Spleen (tissue), 11 donors: ENCODE measurements around the gene NCOR2. TPM values are rescaled to one million over a fixed set of nuclear protein-coding genes. Genes with fewer than 3 reads are reported as not detected.
"Not testable (repeated sequence)": the region's sequence is repeated elsewhere in the genome, so short reads cannot be mapped to it uniquely, and the experiment has no call there.

Source experiments
- DNase-seq: peaks from one replicate; pipeline ENCODE4 v3.0.0-alpha.2; 2020
- H3K27ac ChIP-seq, 8 donors: fragments of 200-600 bp; sonication (generic) in 7 of 8; 1 replicate in 4 of 8; 2 replicates in 4 of 8; pipeline versions ENCODE4 v1.5.0 to v1.8.0; 2016 to 2021; ENCODE audit warnings: inconsistent platforms in 4 of 8, mild to moderate bottlenecking in 4 of 8, moderate library complexity in 1 of 8
- H3K27me3 ChIP-seq, 7 donors: fragments of 200-600 bp; sonication (generic) in 6 of 7; replicated peaks in 1 of 7; 1 replicate in 4 of 7; 2 replicates in 3 of 7; pipeline versions ENCODE4 v1.5.0 to v1.8.0; 2016 to 2021; ENCODE audit warnings: inconsistent platforms in 3 of 7, mild to moderate bottlenecking in 1 of 7
- H3K36me3 ChIP-seq, 6 donors: fragments of 200-600 bp; sonication (generic) in 5 of 6; 1 replicate in 4 of 6; 2 replicates in 2 of 6; pipeline versions ENCODE4 v1.5.0 to v1.8.0; 2016 to 2021; ENCODE audit warnings: inconsistent platforms in 2 of 6
- H3K4me1 ChIP-seq, 6 donors: fragments of 200-600 bp; sonication (generic) in 5 of 6; 1 replicate in 3 of 6; 2 replicates in 3 of 6; pipeline versions ENCODE4 v1.5.0 to v1.8.0; 2016 to 2021; ENCODE audit warnings: inconsistent platforms in 3 of 6
- H3K4me3 ChIP-seq, 8 donors: fragments of 200-600 bp; sonication (generic) in 7 of 8; 1 replicate in 4 of 8; 2 replicates in 4 of 8; pipeline versions ENCODE4 v1.5.0 to v1.8.0; 2016 to 2021; ENCODE audit warnings: inconsistent platforms in 4 of 8, mild to moderate bottlenecking in 4 of 8, moderate library complexity in 2 of 8
- H3K9me3 ChIP-seq, 8 donors: fragments of 200-600 bp; sonication (generic) in 7 of 8; 1 replicate in 4 of 8; 2 replicates in 4 of 8; pipeline versions ENCODE4 v1.5.0 to v1.8.0; 2016 to 2021; ENCODE audit warnings: inconsistent platforms in 4 of 8
- POLR2A ChIP-seq, 3 donors: fragments of 450-650 bp; IDR thresholded peaks; one replicate each; pipeline ENCODE4 v1.5.1; 2017; ENCODE audit warnings: antibody characterized with exemption in 3 of 3, mild to moderate bottlenecking in 1 of 3
- POLR2AphosphoS5 ChIP-seq, 3 donors: sonication (generic); formaldehyde crosslinking; IDR thresholded peaks; one replicate each; pipeline ENCODE4 v1.5.1; 2017; ENCODE audit warnings: antibody characterized with exemption in 3 of 3
- WGBS, 5 donors: extraction: QIAGEN DNeasy Blood & Tissue Kit in 3 of 5; methylation state at CpG; one replicate each; pipeline versions ENCODE4 v1.1.5 to v1.1.7; 2013 to 2018; 5-methylcytosine and 5-hydroxymethylcytosine counted together
- intact Hi-C: fragments of 100-400 bp; cut with DNase I; formaldehyde crosslinking; loops from one replicate; pipeline ENCODE4 v1.15.0; 2023; ENCODE audit warnings: low total_unique reads
- polyA plus RNA-seq, 3 donors: library from polyadenylated mRNA; stranded (reverse); fragments of 200-250 nt; gene quantifications; one replicate each; pipeline ENCODE4 v1.2.1, GENCODE V29; 2013
- total RNA-seq, 7 donors: library from RNA; depleted of rRNA in 3 of 7; stranded (reverse); fragments of >200 nt in 3 of 7; fragmentation: NEBNext Ultra II Directional in 4 of 7; extraction: Animal tissue kit (Norgen Biotek cat#: 25700) in 4 of 7; gene quantifications; one replicate each; pipeline versions ENCODE4 v1.1.0 to v1.2.1, GENCODE V29; 2016 to 2021
- TF ChIP-seq, protein P1 (sequence below), 11 experiments: fragments of 200-600 bp in 7 of 11; fragments of 450-650 bp in 4 of 11; sonication (generic) in 4 of 11; IDR thresholded peaks in 8 of 11; conservative IDR thresholded peaks in 3 of 11; 1 replicate in 7 of 11; 2 replicates in 4 of 11; pipeline versions ENCODE4 v1.4.0 to v1.8.0; 2016 to 2021; ENCODE audit warnings: antibody characterized with exemption in 11 of 11, inconsistent platforms in 4 of 11, mild to moderate bottlenecking in 1 of 11
- donor health status: healthy with polysubstance abuse.
- donor health status: DM: no; HTN: no; CAD: no; lungs with moderate emphysema.
- donor health status: DM: no; HTN: no; CAD: no.
- donor health status: Bipolar disorder and iron deficiency.
- donor health status: healthy.
- donor health status: DM: no; HTN: no; CAD: no.
- donor health status: DM: yes; HTN: yes; CAD: no.

The NCOR2 gene
- total and polyA plus RNA-seq, 10 donors: 13.2 to 236 (median 157) TPM

DNA sequence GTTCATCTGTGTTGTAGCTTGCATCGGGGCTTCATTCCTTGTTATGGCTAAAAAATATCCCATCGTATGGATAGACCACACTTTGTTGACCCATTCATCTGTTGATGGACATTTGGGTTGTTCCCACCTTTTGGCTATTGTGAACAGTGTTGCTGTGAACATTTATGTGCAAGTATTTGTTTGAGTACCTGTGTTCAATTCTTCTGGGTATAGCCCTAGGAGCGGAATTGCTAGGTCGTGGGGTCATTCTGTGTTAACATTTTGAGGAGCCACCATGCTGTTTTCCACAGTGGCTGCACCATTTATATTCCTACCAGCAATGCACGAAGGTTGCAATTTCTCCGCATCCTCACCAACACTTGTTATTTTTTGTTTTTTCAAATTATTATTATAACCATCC lies 23.0 kb upstream of the NCOR2 start:
- H3K36me3 ChIP-seq: no peaks in the 10 kb centered on the region
- no peak overlapping the region for H3K27ac ChIP-seq
- peaks cover 0 to 7% (median 0%) of the 10 kb centered on the region in 8 donors for H3K9me3 ChIP-seq
- peaks cover 3 to 44% (median 32%) of the 10 kb centered on the region in 6 donors for H3K4me1 ChIP-seq
- no peak overlapping the region for H3K4me3 ChIP-seq
- no peak for DNase-seq
- peaks cover 0 to 10% (median 0%) of the 10 kb centered on the region in 7 donors for H3K27me3 ChIP-seq
- intact Hi-C loops: no loop called here
- 85 to 99% (median 96%) methylated on average over 6 of the region's 6 CpGs for WGBS, 5 donors
- TF ChIP-seq, protein P1, sequence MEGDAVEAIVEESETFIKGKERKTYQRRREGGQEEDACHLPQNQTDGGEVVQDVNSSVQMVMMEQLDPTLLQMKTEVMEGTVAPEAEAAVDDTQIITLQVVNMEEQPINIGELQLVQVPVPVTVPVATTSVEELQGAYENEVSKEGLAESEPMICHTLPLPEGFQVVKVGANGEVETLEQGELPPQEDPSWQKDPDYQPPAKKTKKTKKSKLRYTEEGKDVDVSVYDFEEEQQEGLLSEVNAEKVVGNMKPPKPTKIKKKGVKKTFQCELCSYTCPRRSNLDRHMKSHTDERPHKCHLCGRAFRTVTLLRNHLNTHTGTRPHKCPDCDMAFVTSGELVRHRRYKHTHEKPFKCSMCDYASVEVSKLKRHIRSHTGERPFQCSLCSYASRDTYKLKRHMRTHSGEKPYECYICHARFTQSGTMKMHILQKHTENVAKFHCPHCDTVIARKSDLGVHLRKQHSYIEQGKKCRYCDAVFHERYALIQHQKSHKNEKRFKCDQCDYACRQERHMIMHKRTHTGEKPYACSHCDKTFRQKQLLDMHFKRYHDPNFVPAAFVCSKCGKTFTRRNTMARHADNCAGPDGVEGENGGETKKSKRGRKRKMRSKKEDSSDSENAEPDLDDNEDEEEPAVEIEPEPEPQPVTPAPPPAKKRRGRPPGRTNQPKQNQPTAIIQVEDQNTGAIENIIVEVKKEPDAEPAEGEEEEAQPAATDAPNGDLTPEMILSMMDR (IDR thresholded peaks at IDR 0.05 in 8 of 11, conservative IDR thresholded peaks at IDR 0.05 in 3 of 11): no peak
- no peak for TF ChIP-seq POLR2AphosphoS5 (IDR thresholded peaks at IDR 0.05)
- no peak for TF ChIP-seq POLR2A (IDR thresholded peaks at IDR 0.05)

- H3K4me1 ChIP-seq: peaks cover 3 to 44% (median 32%) of the 10 kb centered on the region in 6 donors
- no peak overlapping the region for H3K4me3 ChIP-seq
- 12 to 18% (median 17%) methylated on average over 9 of the region's 9 CpGs for WGBS, 5 donors
- DNase-seq: no peak
- no peaks in the 10 kb centered on the region for H3K36me3 ChIP-seq
- peaks cover 0 to 10% (median 0%) of the 10 kb centered on the region in 7 donors for H3K27me3 ChIP-seq
- intact Hi-C loops: no loop called here
- no peak overlapping the region for H3K27ac ChIP-seq
- TF ChIP-seq, protein P1 (IDR thresholded peaks at IDR 0.05 in 8 of 11, conservative IDR thresholded peaks at IDR 0.05 in 3 of 11): no peak
- TF ChIP-seq POLR2AphosphoS5 (IDR thresholded peaks at IDR 0.05) (no peak), POLR2A (IDR thresholded peaks at IDR 0.05) (no peak)
- H3K9me3 ChIP-seq: peaks cover 0 to 7% (median 0%) of the 10 kb centered on the region in 8 donors
Measured at GRCh38 chr12:124588751-124589267, 21.4 kb upstream of the NCOR2 start.

DNA sequence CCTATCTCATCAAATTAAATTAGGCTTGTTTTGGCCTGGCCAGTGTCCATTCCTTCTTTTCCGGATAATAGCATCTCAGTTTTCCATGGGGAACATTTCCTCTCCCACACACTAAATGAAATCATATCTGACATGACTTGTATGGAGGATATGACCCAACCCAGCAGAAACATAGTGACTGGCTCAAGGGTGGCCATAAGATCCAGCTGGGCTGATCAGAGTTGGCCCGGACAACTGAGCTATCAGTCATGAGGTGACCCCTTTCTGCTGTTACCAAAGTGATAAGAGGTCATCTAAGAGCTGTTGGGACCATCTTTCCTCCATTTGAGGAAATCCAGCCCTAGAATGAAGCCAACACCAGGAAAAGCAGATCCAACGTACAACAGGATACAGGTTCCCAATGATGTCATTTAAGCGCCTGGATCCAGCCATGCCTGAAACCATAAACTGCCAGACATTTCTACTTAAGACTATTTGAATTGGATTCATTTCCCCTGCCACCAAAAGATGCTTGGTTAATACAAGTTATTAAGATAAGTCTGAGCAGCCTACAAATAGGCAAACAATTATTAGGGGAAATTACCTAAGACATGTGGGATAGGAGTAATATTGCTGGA lies 20.7 kb upstream of the NCOR2 start:
- intact Hi-C loops: no loop called here
- peaks cover 3 to 37% (median 27%) of the 10 kb centered on the region in 6 donors for H3K4me1 ChIP-seq
- TF ChIP-seq, protein P1 (IDR thresholded peaks at IDR 0.05 in 8 of 11, conservative IDR thresholded peaks at IDR 0.05 in 3 of 11): no peak
- TF ChIP-seq POLR2A (IDR thresholded peaks at IDR 0.05) (no peak), POLR2AphosphoS5 (IDR thresholded peaks at IDR 0.05) (no peak)
- DNase-seq: no peak
- no peak overlapping the region for H3K27ac ChIP-seq
- 84 to 87% (median 85%) methylated on average over 4 of the region's 4 CpGs for WGBS, 5 donors
- H3K36me3 ChIP-seq: no peaks in the 10 kb centered on the region
- H3K9me3 ChIP-seq: peaks cover 0 to 7% (median 0%) of the 10 kb centered on the region in 8 donors
- H3K27me3 ChIP-seq: peaks cover 0 to 10% (median 0%) of the 10 kb centered on the region in 7 donors
- H3K4me3 ChIP-seq: no peak overlapping the region

GRCh38 chr12:124586756-124587155 lies 19.3 kb upstream of the NCOR2 start:
- DNase-seq: no peak
- intact Hi-C loops: no loop called here
- peaks cover 0 to 10% (median 0%) of the 10 kb centered on the region in 7 donors for H3K27me3 ChIP-seq
- peaks cover 0 to 7% (median 0%) of the 10 kb centered on the region in 8 donors for H3K9me3 ChIP-seq
- H3K27ac ChIP-seq: no peak overlapping the region
- WGBS, 5 donors: 81 to 85% (median 84%) methylated on average over 11 of the region's 11 CpGs
- peaks cover 6 to 35% (median 22%) of the 10 kb centered on the region in 6 donors for H3K4me1 ChIP-seq
- no peaks in the 10 kb centered on the region for H3K36me3 ChIP-seq
- TF ChIP-seq POLR2A (IDR thresholded peaks at IDR 0.05) (no peak), POLR2AphosphoS5 (IDR thresholded peaks at IDR 0.05) (no peak)
- TF ChIP-seq, protein P1 (IDR thresholded peaks at IDR 0.05 in 8 of 11, conservative IDR thresholded peaks at IDR 0.05 in 3 of 11): no peak
- no peak overlapping the region for H3K4me3 ChIP-seq

- H3K9me3 ChIP-seq, H3K27ac ChIP-seq, H3K36me3 ChIP-seq, DNase-seq, intact Hi-C loops, H3K4me3 ChIP-seq: not testable (repeated sequence)
- H3K4me1 ChIP-seq: peaks cover 6 to 31% (median 20%) of the 10 kb centered on the region in 6 donors
- 94 to 97% (median 97%) methylated on average over 7 of the region's 7 CpGs for WGBS, 5 donors
- H3K27me3 ChIP-seq: peaks cover 0 to 10% (median 0%) of the 10 kb centered on the region in 7 donors
Measured at GRCh38 chr12:124584494-124584893, 17.1 kb upstream of the NCOR2 start.
